ENCODE measurements around the gene XYLT1. TPM values are rescaled to one million over a fixed set of nuclear protein-coding genes. Genes with fewer than 3 reads are reported as not detected.

The XYLT1 gene
- total RNA-seq, 1 donor from 2014 or later: 9.4 TPM

GRCh38 chr16:17437127-17437720 lies 33.5 kb downstream of the XYLT1 start:
- Histone ChIP-seq H3K27ac (ENCODE audit: low read depth, low read length) (no peak overlapping the region), H3K4me1 (ENCODE audit: control insufficient read depth in 3 of 3, insufficient read depth in 3 of 3, low read length in 3 of 3) (peaks cover 5 to 17% (median 15%) of the 10 kb centered on the region in 3 donors), H3K4me3 (ENCODE audit: low read length in 3 of 3) (no peak overlapping the region), H3K9ac (ENCODE audit: low read depth in 1 of 3, low read length in 3 of 3) (no peak overlapping the region), H3K27me3 (ENCODE audit: control insufficient read depth in 3 of 3, insufficient read depth in 3 of 3, low read length in 3 of 3) (no peaks in the 10 kb centered on the region), H3K36me3 (ENCODE audit: control insufficient read depth in 3 of 3, insufficient read depth in 3 of 3, low read length in 3 of 3) (no peaks in the 10 kb centered on the region), H3K9me3 (ENCODE audit: control insufficient read depth in 3 of 3, low read length in 3 of 3) (peaks cover 0 to 3% (median 2%) of the 10 kb centered on the region in 3 donors)

GRCh38 chr16:17435318-17435717 lies 35.4 kb downstream of the XYLT1 start:
- Histone ChIP-seq H3K9ac (ENCODE audit: low read depth in 1 of 3, low read length in 3 of 3) (no peak overlapping the region), H3K27me3 (ENCODE audit: control insufficient read depth in 3 of 3, insufficient read depth in 3 of 3, low read length in 3 of 3) (no peaks in the 10 kb centered on the region), H3K9me3 (ENCODE audit: control insufficient read depth in 3 of 3, low read length in 3 of 3) (peaks cover 0 to 3% (median 2%) of the 10 kb centered on the region in 3 donors), H3K4me3 (ENCODE audit: low read length in 3 of 3) (no peak overlapping the region), H3K36me3 (ENCODE audit: control insufficient read depth in 3 of 3, insufficient read depth in 3 of 3, low read length in 3 of 3) (no peaks in the 10 kb centered on the region), H3K4me1 (ENCODE audit: control insufficient read depth in 3 of 3, insufficient read depth in 3 of 3, low read length in 3 of 3) (peaks cover 5 to 17% (median 15%) of the 10 kb centered on the region in 3 donors), H3K27ac (ENCODE audit: low read depth, low read length) (peak overlapping the region; percentile 34)

- Histone ChIP-seq H3K9me3 (ENCODE audit: control insufficient read depth in 3 of 3, low read length in 3 of 3) (no peaks in the 10 kb centered on the region), H3K27me3 (ENCODE audit: control insufficient read depth in 3 of 3, insufficient read depth in 3 of 3, low read length in 3 of 3) (no peaks in the 10 kb centered on the region), H3K4me3 (ENCODE audit: low read length in 3 of 3) (no peak overlapping the region), H3K27ac (ENCODE audit: low read depth, low read length) (peak overlapping the region; percentile 73), H3K36me3 (ENCODE audit: control insufficient read depth in 3 of 3, insufficient read depth in 3 of 3, low read length in 3 of 3) (no peaks in the 10 kb centered on the region), H3K9ac (ENCODE audit: low read depth in 1 of 3, low read length in 3 of 3) (no peak overlapping the region), H3K4me1 (ENCODE audit: control insufficient read depth in 3 of 3, insufficient read depth in 3 of 3, low read length in 3 of 3) (peaks cover 5 to 17% (median 15%) of the 10 kb centered on the region in 3 donors)
Observed at GRCh38 chr16:17433577-17434451, 36.9 kb downstream of the XYLT1 start.

- Histone ChIP-seq H3K36me3 (ENCODE audit: control insufficient read depth in 3 of 3, insufficient read depth in 3 of 3, low read length in 3 of 3) (no peaks in the 10 kb centered on the region), H3K9me3 (ENCODE audit: control insufficient read depth in 3 of 3, low read length in 3 of 3) (no peaks in the 10 kb centered on the region), H3K27ac (ENCODE audit: low read depth, low read length) (peak overlapping the region; percentile 73), H3K27me3 (ENCODE audit: control insufficient read depth in 3 of 3, insufficient read depth in 3 of 3, low read length in 3 of 3) (no peaks in the 10 kb centered on the region), H3K4me1 (ENCODE audit: control insufficient read depth in 3 of 3, insufficient read depth in 3 of 3, low read length in 3 of 3) (peaks cover 5 to 17% (median 15%) of the 10 kb centered on the region in 3 donors), H3K9ac (ENCODE audit: low read depth in 1 of 3, low read length in 3 of 3) (no peak overlapping the region), H3K4me3 (ENCODE audit: low read length in 3 of 3) (no peak overlapping the region)
Observed at GRCh38 chr16:17432901-17433576, 37.7 kb downstream of the XYLT1 start.

DNA sequence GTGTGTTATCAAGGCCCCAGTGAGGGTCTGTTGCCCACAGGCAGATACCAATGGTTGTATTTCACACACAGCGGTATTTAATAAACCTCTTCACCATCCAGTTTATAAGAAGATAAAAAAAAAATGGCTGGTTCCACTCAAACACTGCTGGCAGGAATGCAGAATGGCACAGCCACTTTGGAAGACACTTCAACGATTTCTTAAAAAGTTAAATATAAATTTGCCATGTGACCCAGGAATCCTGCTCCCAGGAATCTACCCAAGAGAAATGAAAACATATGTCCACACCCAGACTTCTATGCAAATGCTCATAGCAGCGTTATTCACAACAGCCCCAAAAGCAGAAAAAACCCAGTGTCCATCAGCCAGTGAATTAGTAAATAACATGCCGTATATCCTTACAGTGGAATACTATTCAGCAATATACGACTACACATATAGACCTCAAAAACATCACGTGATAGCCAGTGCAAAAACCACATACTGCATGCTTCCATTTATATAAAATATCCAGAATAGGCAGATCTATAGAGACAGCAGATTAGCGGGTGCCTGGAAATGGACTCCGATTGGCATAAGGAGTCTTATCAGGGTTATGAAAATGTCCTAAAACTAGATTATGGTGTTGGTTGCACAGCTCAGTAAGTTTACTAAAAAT lies 38.7 kb downstream of the XYLT1 start:
- Histone ChIP-seq H3K9me3 (ENCODE audit: control insufficient read depth in 3 of 3, low read length in 3 of 3) (no peaks in the 10 kb centered on the region), H3K9ac (ENCODE audit: low read depth in 1 of 3, low read length in 3 of 3) (no peak overlapping the region), H3K27ac (ENCODE audit: low read depth, low read length) (no peak overlapping the region), H3K27me3 (ENCODE audit: control insufficient read depth in 3 of 3, insufficient read depth in 3 of 3, low read length in 3 of 3) (no peaks in the 10 kb centered on the region), H3K4me3 (ENCODE audit: low read length in 3 of 3) (no peak overlapping the region), H3K36me3 (ENCODE audit: control insufficient read depth in 3 of 3, insufficient read depth in 3 of 3, low read length in 3 of 3) (no peaks in the 10 kb centered on the region), H3K4me1 (ENCODE audit: control insufficient read depth in 3 of 3, insufficient read depth in 3 of 3, low read length in 3 of 3) (peaks cover 5 to 17% (median 12%) of the 10 kb centered on the region in 3 donors)

DNA sequence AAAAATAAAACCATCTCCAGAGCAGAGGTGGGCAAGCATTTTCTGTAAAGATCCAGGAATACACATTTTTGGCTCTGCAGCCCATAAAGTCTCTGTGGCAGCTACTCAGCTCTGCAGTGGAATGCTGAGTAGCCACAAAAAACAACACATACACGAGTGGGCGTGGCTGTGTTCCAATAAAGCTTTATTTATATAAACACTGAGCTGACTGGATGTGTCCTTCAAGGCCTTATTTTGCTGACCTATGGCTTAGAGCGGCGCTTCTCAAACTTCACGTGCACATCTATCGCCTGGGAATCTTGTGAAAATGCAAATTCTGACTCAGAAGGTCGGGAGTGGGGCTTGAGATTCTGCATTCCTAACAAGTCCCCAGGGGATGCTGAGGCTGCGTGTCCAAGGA lies 39.7 kb downstream of the XYLT1 start:
- H3K36me3 ChIP-seq (ENCODE audit: control insufficient read depth in 3 of 3, insufficient read depth in 3 of 3, low read length in 3 of 3): no peaks in the 10 kb centered on the region
- H3K9me3 ChIP-seq (ENCODE audit: control insufficient read depth in 3 of 3, low read length in 3 of 3): no peaks in the 10 kb centered on the region
- H3K4me3 ChIP-seq (ENCODE audit: low read length in 3 of 3): no peak overlapping the region
- no peak overlapping the region for H3K9ac ChIP-seq (ENCODE audit: low read depth in 1 of 3, low read length in 3 of 3)
- peaks cover 2 to 17% (median 12%) of the 10 kb centered on the region in 3 donors for H3K4me1 ChIP-seq (ENCODE audit: control insufficient read depth in 3 of 3, insufficient read depth in 3 of 3, low read length in 3 of 3)
- no peaks in the 10 kb centered on the region for H3K27me3 ChIP-seq (ENCODE audit: control insufficient read depth in 3 of 3, insufficient read depth in 3 of 3, low read length in 3 of 3)
- H3K27ac ChIP-seq (ENCODE audit: low read depth, low read length): no peak overlapping the region

GRCh38 chr16:17426451-17426850 lies 44.3 kb downstream of the XYLT1 start:
- Histone ChIP-seq H3K9ac (ENCODE audit: low read depth in 1 of 3, low read length in 3 of 3) (no peak overlapping the region), H3K4me1 (ENCODE audit: control insufficient read depth in 3 of 3, insufficient read depth in 3 of 3, low read length in 3 of 3) (no peaks in the 10 kb centered on the region), H3K9me3 (ENCODE audit: control insufficient read depth in 3 of 3, low read length in 3 of 3) (peaks cover 0 to 2% (median 0%) of the 10 kb centered on the region in 3 donors), H3K36me3 (ENCODE audit: control insufficient read depth in 3 of 3, insufficient read depth in 3 of 3, low read length in 3 of 3) (no peaks in the 10 kb centered on the region), H3K4me3 (ENCODE audit: low read length in 3 of 3) (no peak overlapping the region), H3K27me3 (ENCODE audit: control insufficient read depth in 3 of 3, insufficient read depth in 3 of 3, low read length in 3 of 3) (no peaks in the 10 kb centered on the region), H3K27ac (ENCODE audit: low read depth, low read length) (no peak overlapping the region)

- Histone ChIP-seq H3K27me3 (ENCODE audit: control insufficient read depth in 3 of 3, insufficient read depth in 3 of 3, low read length in 3 of 3) (no peaks in the 10 kb centered on the region), H3K27ac (ENCODE audit: low read depth, low read length) (no peak overlapping the region), H3K4me3 (ENCODE audit: low read length in 3 of 3) (no peak overlapping the region), H3K36me3 (ENCODE audit: control insufficient read depth in 3 of 3, insufficient read depth in 3 of 3, low read length in 3 of 3) (no peaks in the 10 kb centered on the region), H3K9me3 (ENCODE audit: control insufficient read depth in 3 of 3, low read length in 3 of 3) (peaks cover 0 to 2% (median 0%) of the 10 kb centered on the region in 3 donors), H3K4me1 (ENCODE audit: control insufficient read depth in 3 of 3, insufficient read depth in 3 of 3, low read length in 3 of 3) (no peaks in the 10 kb centered on the region), H3K9ac (ENCODE audit: low read depth in 1 of 3, low read length in 3 of 3) (no peak overlapping the region)
Observed at GRCh38 chr16:17424771-17425170, 46.0 kb downstream of the XYLT1 start.

DNA sequence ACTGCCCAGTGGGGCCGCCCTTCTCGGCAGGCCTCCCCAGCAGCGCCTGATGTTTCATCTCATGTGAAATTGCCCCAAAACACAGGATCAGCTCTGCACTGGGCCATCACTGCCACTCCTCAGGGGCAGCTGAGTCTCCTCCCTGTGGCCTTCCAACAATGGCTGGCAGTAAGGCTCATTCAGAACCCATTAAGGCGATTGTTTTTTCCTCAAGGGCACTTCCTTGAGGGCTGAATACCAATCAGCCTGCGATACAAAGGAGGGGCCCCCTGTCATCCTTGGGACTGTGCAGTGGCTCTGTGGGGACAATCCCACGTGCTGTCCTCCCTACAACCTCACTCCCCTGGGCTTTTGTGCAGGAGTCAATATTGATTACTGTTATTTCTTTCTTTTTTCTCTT lies 47.5 kb downstream of the XYLT1 start:
- peaks cover 0 to 2% (median 0%) of the 10 kb centered on the region in 3 donors for H3K9me3 ChIP-seq (ENCODE audit: control insufficient read depth in 3 of 3, low read length in 3 of 3)
- H3K9ac ChIP-seq (ENCODE audit: low read depth in 1 of 3, low read length in 3 of 3): no peak overlapping the region
- H3K27me3 ChIP-seq (ENCODE audit: control insufficient read depth in 3 of 3, insufficient read depth in 3 of 3, low read length in 3 of 3): no peaks in the 10 kb centered on the region
- H3K4me1 ChIP-seq (ENCODE audit: control insufficient read depth in 3 of 3, insufficient read depth in 3 of 3, low read length in 3 of 3): no peaks in the 10 kb centered on the region
- no peak overlapping the region for H3K27ac ChIP-seq (ENCODE audit: low read depth, low read length)
- H3K4me3 ChIP-seq (ENCODE audit: low read length in 3 of 3): no peak overlapping the region
- no peaks in the 10 kb centered on the region for H3K36me3 ChIP-seq (ENCODE audit: control insufficient read depth in 3 of 3, insufficient read depth in 3 of 3, low read length in 3 of 3)
